GM23248 (cell line): ENCODE results near the gene C1QTNF9. TPM values are rescaled to one million over a fixed set of nuclear protein-coding genes. Genes with fewer than 3 reads are reported as not detected.

Experiments used
- DNase-seq: peaks from one replicate; pipeline ENCODE4 v3.0.0-alpha.2; 2015
- H2AFZ ChIP-seq: fragments of 200-600 bp; sonication (generic); 2 replicates; pipeline ENCODE4 v1.6.1; 2016; ENCODE audit warnings: antibody characterized with exemption
- H3F3A ChIP-seq: fragments of 200-600 bp; sonication (generic); 2 replicates; pipeline ENCODE4 v1.6.1; 2016; ENCODE audit warnings: mild to moderate bottlenecking, antibody characterized with exemption, mixed run types; ENCODE audit not compliant: insufficient read depth
- H3K27ac ChIP-seq: fragments of 200-600 bp; sonication (generic); 2 replicates; pipeline ENCODE4 v1.5.1; 2016; ENCODE audit warnings: mild to moderate bottlenecking
- H3K27me3 ChIP-seq: fragments of 200-600 bp; sonication (generic); replicated peaks from 2 replicates; pipeline ENCODE4 v1.6.1; 2016; ENCODE audit warnings: mild to moderate bottlenecking; ENCODE audit not compliant: insufficient read depth
- H3K36me3 ChIP-seq: fragments of 200-600 bp; sonication (generic); 2 replicates; pipeline ENCODE4 v1.6.1; 2016; ENCODE audit warnings: low read depth, mild to moderate bottlenecking
- H3K4me1 ChIP-seq: fragments of 200-600 bp; sonication (generic); 2 replicates; pipeline ENCODE4 v1.6.1; 2016; ENCODE audit warnings: mild to moderate bottlenecking; ENCODE audit not compliant: insufficient read depth
- H3K4me2 ChIP-seq: fragments of 200-600 bp; sonication (generic); one replicate; pipeline ENCODE4 v1.6.1; 2016; ENCODE audit warnings: mild to moderate bottlenecking; ENCODE audit not compliant: unreplicated experiment
- H3K4me3 ChIP-seq: fragments of 200-600 bp; sonication (generic); 2 replicates; pipeline ENCODE4 v1.5.1; 2016; ENCODE audit warnings: mild to moderate bottlenecking
- H3K79me2 ChIP-seq: fragments of 200-600 bp; sonication (generic); 2 replicates; pipeline ENCODE4 v1.6.1; 2016; ENCODE audit warnings: mild to moderate bottlenecking; ENCODE audit not compliant: insufficient read depth
- H3K9ac ChIP-seq: fragments of 200-600 bp; sonication (generic); 2 replicates; pipeline ENCODE4 v1.6.1; 2016; ENCODE audit warnings: mild to moderate bottlenecking
- H3K9me2 ChIP-seq: fragments of 200-600 bp; sonication (generic); 2 replicates; pipeline ENCODE4 v1.6.1; 2016; ENCODE audit warnings: mixed run types, mild to moderate bottlenecking, moderate library complexity; ENCODE audit not compliant: insufficient read depth
- H3K9me3 ChIP-seq: fragments of 200-600 bp; sonication (generic); one replicate; pipeline ENCODE4 v1.6.1; 2017; ENCODE audit warnings: low read depth
- H4K20me1 ChIP-seq: fragments of 200-600 bp; sonication (generic); 2 replicates; pipeline ENCODE4 v1.6.0; 2016; ENCODE audit not compliant: insufficient read depth
- EZH2 ChIP-seq: fragments of 200-600 bp; sonication (generic); IDR thresholded peaks from 2 replicates; pipeline ENCODE4 v1.6.1; 2018; ENCODE audit warnings: antibody characterized with exemption, mild to moderate bottlenecking; ENCODE audit not compliant: insufficient read depth, poor library complexity, severe bottlenecking
- EZH2phosphoT487 ChIP-seq: fragments of 200-600 bp; sonication (generic); IDR thresholded peaks from 2 replicates; pipeline ENCODE4 v1.6.1; 2018; ENCODE audit warnings: antibody characterized with exemption, moderate library complexity, mild to moderate bottlenecking, low read depth; ENCODE audit not compliant: insufficient read depth
- WGBS, 2 experiments: methylation state at CpG; one replicate each; pipeline ENCODE4 v1.1.6; 2015 to 2017; ENCODE audit warnings: low lambda C conversion rate in 2 of 2, low coverage in 1 of 2; ENCODE audit errors: missing lambda C conversion rate in 2 of 2; 5-methylcytosine and 5-hydroxymethylcytosine counted together
- in situ Hi-C: fragments of 300-500 bp; cut with MboI; formaldehyde crosslinking; loops from 2 replicates; pipeline ENCODE4 v1.15.0; 2020
- polyA plus RNA-seq: library from polyadenylated mRNA; unstranded; fragments of >200 nt; fragmentation: Nextera tagmentation; extraction: Ambion mirVana; gene quantifications from 2 replicates; pipeline ENCODE4 v1.2.1, GENCODE V29; 2016
- total RNA-seq: library from RNA; depleted of rRNA; stranded (reverse); fragments of >200 nt; shearing (Covaris generic); gene quantifications from 2 replicates; pipeline ENCODE4 v1.2.3, GENCODE V29; 2014

Gene C1QTNF9
- total and polyA plus RNA-seq, 2 experiments from 2014 or later = 0.10 TPM; not detected in 1

DNA sequence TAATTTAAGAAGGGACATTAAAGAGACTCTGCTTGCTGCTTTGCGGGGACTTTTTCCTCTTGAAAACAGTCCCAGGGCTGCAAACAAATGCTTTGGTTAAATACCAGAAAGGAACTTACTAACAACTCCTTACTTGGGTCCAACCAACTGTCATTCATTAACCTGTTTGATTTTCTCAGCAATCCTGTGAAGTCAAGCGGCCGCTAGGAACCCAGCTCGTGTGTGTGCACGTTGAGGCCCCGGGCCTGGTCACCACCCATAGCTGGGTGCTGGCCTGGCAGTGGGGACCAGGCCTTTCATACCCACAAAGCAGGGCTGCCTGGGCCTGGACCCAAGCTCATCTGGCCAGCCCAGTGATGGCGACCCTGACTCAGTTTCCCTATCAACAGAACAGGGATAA, 50.7 kb downstream of the C1QTNF9 start:
- in situ Hi-C loops = no loop called here
- Histone ChIP-seq H3K79me2 (no peaks in the 10 kb centered on the region), H3K4me1 (no peaks in the 10 kb centered on the region), H3K27ac (no peak overlapping the region), H3K9me2 (no peaks in the 10 kb centered on the region), H3K9me3 (no peaks in the 10 kb centered on the region), H2AFZ (no peak overlapping the region), H3K9ac (no peak overlapping the region), H3K27me3 (no peaks in the 10 kb centered on the region), H3F3A (no peaks in the 10 kb centered on the region), H3K4me2 (no peak overlapping the region), H4K20me1 (no peaks in the 10 kb centered on the region), H3K36me3 (no peaks in the 10 kb centered on the region), H3K4me3 (no peak overlapping the region)
- no peak for DNase-seq
- WGBS, 2 experiments = 79 to 81% methylated on average over 7 of the region's 7 CpGs
- TF ChIP-seq EZH2phosphoT487 (no peak), EZH2 (no peak)

DNA sequence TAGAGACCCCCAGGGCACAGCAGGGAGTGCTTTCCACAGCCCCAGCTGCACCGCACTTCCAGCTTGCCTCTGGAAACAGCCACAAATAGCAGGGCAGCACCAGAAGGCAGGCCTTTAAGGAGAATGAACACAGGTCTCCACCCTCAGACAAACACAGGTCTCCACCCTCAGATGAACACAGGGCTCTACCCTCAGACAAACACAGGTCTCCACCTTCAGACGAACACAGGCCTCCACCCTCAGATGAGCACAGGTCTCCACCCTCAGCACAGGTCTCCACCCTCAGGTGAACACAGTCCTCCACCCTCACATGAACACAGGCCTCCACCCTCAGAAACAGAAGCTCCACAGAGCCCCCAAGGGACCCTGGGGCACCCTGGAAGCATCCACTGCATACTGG, 51.7 kb downstream of the C1QTNF9 start:
- no peak overlapping the region for H3K4me3 ChIP-seq
- DNase-seq = no peak

DNA sequence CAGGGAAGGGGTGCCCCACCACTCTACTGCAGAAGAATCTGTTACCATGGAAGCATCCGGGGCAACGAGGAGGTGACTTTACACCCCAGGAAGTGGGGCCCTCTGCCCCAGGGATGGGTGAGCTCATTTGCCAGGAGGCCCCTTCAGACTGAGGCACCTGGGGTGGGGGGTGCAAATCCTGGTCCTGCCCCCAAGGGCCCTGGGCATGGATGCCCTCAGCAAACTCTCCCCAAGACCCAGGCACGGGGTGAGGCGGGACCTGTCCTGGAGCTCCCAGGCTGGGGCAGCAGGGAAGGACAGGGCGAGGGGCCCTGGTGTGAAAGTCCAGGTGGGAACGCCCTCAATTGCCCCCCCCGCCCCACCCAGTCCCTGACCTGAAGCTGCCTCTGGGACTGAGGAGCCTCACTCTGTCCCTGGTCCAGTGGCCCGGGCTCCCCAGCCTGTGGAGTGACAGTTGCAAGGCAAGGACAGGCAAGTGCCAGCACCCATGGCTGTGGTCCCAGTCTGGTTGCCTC, 52.5 kb downstream of the C1QTNF9 start:
- Histone ChIP-seq H3K36me3 (no peaks in the 10 kb centered on the region), H3K9ac (no peak overlapping the region), H3K27ac (no peak overlapping the region), H3K9me2 (no peaks in the 10 kb centered on the region), H3K4me1 (no peaks in the 10 kb centered on the region), H3K27me3 (no peaks in the 10 kb centered on the region), H2AFZ (no peak overlapping the region), H3K79me2 (no peaks in the 10 kb centered on the region), H3F3A (no peaks in the 10 kb centered on the region), H3K4me2 (no peak overlapping the region), H3K9me3 (no peaks in the 10 kb centered on the region), H4K20me1 (no peaks in the 10 kb centered on the region), H3K4me3 (no peak overlapping the region)
- 53 to 66% methylated on average over 4 to 7 of the region's 8 CpGs for WGBS, 2 experiments
- in situ Hi-C loops = no loop called here
- no peak for DNase-seq
- TF ChIP-seq EZH2 = no peak
- TF ChIP-seq EZH2phosphoT487 = no peak

More for the DNA sequence above, 51.7 kb downstream of the C1QTNF9 start:
- H3K4me1 ChIP-seq = no peaks in the 10 kb centered on the region
- in situ Hi-C loops = no loop called here
- H3K79me2 ChIP-seq = no peaks in the 10 kb centered on the region
- H3K9me2 ChIP-seq = no peaks in the 10 kb centered on the region
- H3K4me2 ChIP-seq = no peak overlapping the region
- no peaks in the 10 kb centered on the region for H3K27me3 ChIP-seq
- H3K9me3 ChIP-seq = no peaks in the 10 kb centered on the region
- TF ChIP-seq EZH2phosphoT487 = no peak
- no peak for TF ChIP-seq EZH2
- no peaks in the 10 kb centered on the region for H3F3A ChIP-seq
- no peak overlapping the region for H3K9ac ChIP-seq
- no peak overlapping the region for H3K27ac ChIP-seq
- 71 to 81% methylated on average over 2 of the region's 2 CpGs for WGBS, 2 experiments
- H4K20me1 ChIP-seq = no peaks in the 10 kb centered on the region
- no peak overlapping the region for H2AFZ ChIP-seq
- H3K36me3 ChIP-seq = no peaks in the 10 kb centered on the region

DNA sequence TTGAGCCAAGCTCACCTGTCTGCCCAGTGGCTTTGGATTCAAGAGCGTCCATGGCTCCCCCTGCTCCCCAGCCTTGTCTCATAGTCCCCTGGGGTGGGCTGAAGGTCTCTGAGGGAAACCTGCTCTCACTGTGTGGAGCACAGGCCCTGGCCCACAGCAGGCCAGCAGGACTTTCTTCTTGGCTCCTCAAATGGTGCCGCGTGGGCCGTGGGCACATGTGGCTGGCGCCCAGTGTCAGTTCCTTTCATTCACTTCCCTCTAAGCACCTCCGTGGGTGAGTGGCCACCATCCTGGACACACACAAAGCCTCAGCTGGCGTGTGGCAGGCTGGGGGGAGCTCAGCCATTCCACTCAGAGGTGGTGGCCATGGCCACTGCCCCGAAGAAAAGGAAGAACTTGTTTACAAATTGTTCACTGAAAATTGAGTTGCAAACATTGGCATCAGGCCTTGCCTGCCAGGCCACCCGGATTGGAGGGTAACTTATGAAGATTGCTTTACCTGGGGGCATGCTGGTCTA, 53.1 kb downstream of the C1QTNF9 start:
- no peak overlapping the region for H3K9ac ChIP-seq
- H3K4me3 ChIP-seq = no peak overlapping the region
- no peak overlapping the region for H2AFZ ChIP-seq
- no peaks in the 10 kb centered on the region for H3K79me2 ChIP-seq
- H3K9me3 ChIP-seq = no peaks in the 10 kb centered on the region
- H3K9me2 ChIP-seq = no peaks in the 10 kb centered on the region
- no peaks in the 10 kb centered on the region for H4K20me1 ChIP-seq
- no peaks in the 10 kb centered on the region for H3F3A ChIP-seq
- in situ Hi-C loops = no loop called here
- H3K27ac ChIP-seq = no peak overlapping the region
- no peaks in the 10 kb centered on the region for H3K27me3 ChIP-seq
- no peak for TF ChIP-seq EZH2phosphoT487
- no peak for TF ChIP-seq EZH2
- DNase-seq = no peak
- WGBS, 2 experiments = 60 to 67% methylated on average over 9 of the region's 9 CpGs
- no peak overlapping the region for H3K4me2 ChIP-seq
- no peaks in the 10 kb centered on the region for H3K36me3 ChIP-seq
- H3K4me1 ChIP-seq = no peaks in the 10 kb centered on the region
